GM18498 (cell line): ENCODE data around the gene P2RY11.

Experiments used
- ATAC-seq: cut with Tn5 transposase; IDR thresholded peaks from one replicate; pipeline ENCODE4 v1.9.1; 2021; ENCODE audit warnings: mild to moderate bottlenecking, moderate library complexity; ENCODE audit not compliant: unreplicated experiment

The P2RY11 gene

GRCh38 chr19:10137751-10138682, 26.5 kb downstream of the P2RY11 start:
- no peak for ATAC-seq

- ATAC-seq: no peak
These were observed 27.6 kb downstream of the P2RY11 start for GRCh38 chr19:10138879-10139795.

- ATAC-seq: no peak
These were observed 28.5 kb downstream of the P2RY11 start for GRCh38 chr19:10139952-10140351.

GRCh38 chr19:10141479-10141878, 30.0 kb downstream of the P2RY11 start:
- ATAC-seq: no peak

GRCh38 chr19:10141973-10142372, 30.5 kb downstream of the P2RY11 start:
- ATAC-seq: no peak

GRCh38 chr19:10142701-10143375, 31.3 kb downstream of the P2RY11 start:
- no peak for ATAC-seq

GRCh38 chr19:10143681-10144080, 32.2 kb downstream of the P2RY11 start:
- no peak for ATAC-seq

GRCh38 chr19:10144361-10144760, 32.9 kb downstream of the P2RY11 start:
- ATAC-seq: no peak

GRCh38 chr19:10145031-10145430, 33.5 kb downstream of the P2RY11 start:
- no peak for ATAC-seq

GRCh38 chr19:10146142-10146541, 34.6 kb downstream of the P2RY11 start:
- ATAC-seq: no peak

GRCh38 chr19:10149427-10149826, 37.9 kb downstream of the P2RY11 start:
- no peak for ATAC-seq

- ATAC-seq: no peak
These were observed 40.0 kb downstream of the P2RY11 start for GRCh38 chr19:10151521-10151920.

- no peak for ATAC-seq
These were observed 40.6 kb downstream of the P2RY11 start for GRCh38 chr19:10152100-10152499.

- ATAC-seq: no peak
These were observed 44.3 kb downstream of the P2RY11 start for GRCh38 chr19:10155839-10156238.

GRCh38 chr19:10158071-10158470, 46.6 kb downstream of the P2RY11 start:
- no peak for ATAC-seq

GRCh38 chr19:10158485-10158884, 47.0 kb downstream of the P2RY11 start:
- no peak for ATAC-seq

GRCh38 chr19:10159610-10160009, 48.1 kb downstream of the P2RY11 start:
- ATAC-seq: no peak

- ATAC-seq: no peak
These were observed 52.0 kb downstream of the P2RY11 start for GRCh38 chr19:10163536-10163935.
